HG03108 (cell line): ENCODE results near the gene RGS17.

Experiments
- ATAC-seq: cut with Tn5 transposase; IDR thresholded peaks from one replicate; pipeline ENCODE4 v1.9.1; 2021; ENCODE audit warnings: moderate library complexity; ENCODE audit not compliant: unreplicated experiment

Gene RGS17

DNA sequence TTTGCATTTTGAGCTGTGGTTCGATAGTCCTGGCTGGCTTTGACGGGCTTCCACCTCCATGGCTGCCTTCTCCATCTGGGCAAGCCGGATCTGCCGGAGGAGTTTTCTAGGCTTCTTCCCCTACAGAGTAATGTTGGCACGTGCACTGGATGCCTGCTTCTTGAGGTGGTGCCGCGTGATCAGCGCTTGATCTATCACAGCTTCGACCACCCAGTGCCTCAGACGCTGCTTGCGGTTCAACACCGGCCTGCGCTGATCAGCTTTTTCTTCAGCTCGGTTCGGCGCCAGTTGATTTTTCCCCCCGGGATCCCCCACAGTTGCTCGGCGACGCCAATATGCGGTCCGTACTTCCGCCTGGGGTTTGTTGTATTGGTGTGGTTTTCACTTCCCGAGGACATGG lies 171.7 kb downstream of the RGS17 start:
- no peak for ATAC-seq

DNA sequence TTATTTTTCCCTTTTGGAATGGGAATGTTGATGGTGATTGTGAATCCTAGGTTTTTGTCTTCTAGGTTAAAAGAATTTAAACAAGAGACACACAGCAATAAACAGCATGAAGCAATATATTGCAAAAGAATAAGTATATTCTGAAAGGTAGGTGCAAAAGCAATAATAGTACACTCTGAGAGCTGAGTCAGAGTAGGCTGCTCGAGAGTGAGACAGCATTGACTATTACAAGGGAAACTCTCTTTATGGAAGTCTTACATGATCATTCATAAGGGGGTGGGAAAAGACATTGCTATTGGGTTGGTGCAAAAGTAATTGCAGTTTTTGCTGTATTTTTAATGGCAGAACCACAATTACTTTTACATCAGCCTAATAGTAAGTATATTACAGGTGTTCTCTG lies 173.3 kb downstream of the RGS17 start:
- ATAC-seq: no peak
